ENCODE data around the gene DGKI. TPM values are rescaled to one million over a fixed set of nuclear protein-coding genes. Genes with fewer than 3 reads are reported as not detected.

The DGKI gene
- total RNA-seq, 1 experiment from 2014 or later: 0.39 TPM

DNA sequence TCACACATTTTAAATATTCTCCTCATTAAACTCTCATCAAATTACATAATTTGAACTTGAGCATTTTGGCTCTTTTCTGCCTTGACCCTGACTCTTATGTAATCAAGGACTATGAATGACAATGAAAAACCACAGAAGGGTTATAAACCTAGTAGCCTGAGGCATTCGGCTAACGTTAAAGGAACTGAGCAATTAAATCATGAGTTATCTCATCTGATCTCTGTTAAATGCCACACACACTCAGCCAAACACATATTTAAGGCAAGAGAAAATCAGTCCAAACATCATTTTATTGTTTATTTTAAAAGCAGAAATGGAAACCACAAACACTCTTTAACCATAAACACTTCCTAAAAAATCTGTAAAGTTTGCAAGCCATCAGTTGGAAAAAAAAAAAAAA, 204.3 kb downstream of the DGKI start:
- no peak overlapping the region for H3K27ac ChIP-seq (ENCODE audit: low read depth, low read length, poor library complexity, severe bottlenecking)
- TF ChIP-seq EZH2 (IDR thresholded peaks at IDR 0.05; ENCODE audit: borderline replicate concordance, low read depth, low read length, poor library complexity, severe bottlenecking): no peak
- TF ChIP-seq, protein P1, sequence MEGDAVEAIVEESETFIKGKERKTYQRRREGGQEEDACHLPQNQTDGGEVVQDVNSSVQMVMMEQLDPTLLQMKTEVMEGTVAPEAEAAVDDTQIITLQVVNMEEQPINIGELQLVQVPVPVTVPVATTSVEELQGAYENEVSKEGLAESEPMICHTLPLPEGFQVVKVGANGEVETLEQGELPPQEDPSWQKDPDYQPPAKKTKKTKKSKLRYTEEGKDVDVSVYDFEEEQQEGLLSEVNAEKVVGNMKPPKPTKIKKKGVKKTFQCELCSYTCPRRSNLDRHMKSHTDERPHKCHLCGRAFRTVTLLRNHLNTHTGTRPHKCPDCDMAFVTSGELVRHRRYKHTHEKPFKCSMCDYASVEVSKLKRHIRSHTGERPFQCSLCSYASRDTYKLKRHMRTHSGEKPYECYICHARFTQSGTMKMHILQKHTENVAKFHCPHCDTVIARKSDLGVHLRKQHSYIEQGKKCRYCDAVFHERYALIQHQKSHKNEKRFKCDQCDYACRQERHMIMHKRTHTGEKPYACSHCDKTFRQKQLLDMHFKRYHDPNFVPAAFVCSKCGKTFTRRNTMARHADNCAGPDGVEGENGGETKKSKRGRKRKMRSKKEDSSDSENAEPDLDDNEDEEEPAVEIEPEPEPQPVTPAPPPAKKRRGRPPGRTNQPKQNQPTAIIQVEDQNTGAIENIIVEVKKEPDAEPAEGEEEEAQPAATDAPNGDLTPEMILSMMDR (conservative IDR thresholded peaks at IDR 0.05; ENCODE audit: low read depth, low read length): no peak
- no peaks in the 10 kb centered on the region for H3K9me3 ChIP-seq (ENCODE audit: low read depth, low read length, poor library complexity, severe bottlenecking)
- H3K27me3 ChIP-seq (replicated peaks; ENCODE audit: insufficient read depth, low read depth, low read length, poor library complexity): no peaks in the 10 kb centered on the region
- ChIA-PET POLR2A (ENCODE audit: low non-redundant PET) (no interaction called here), CTCF (no interaction called here)
- no TSS peak for BruUV-seq (replicated peaks)
- intact Hi-C loops (cut with micrococcal nuclease; ENCODE audit: unreplicated experiment): no loop called here
- no peak overlapping the region for H3K4me3 ChIP-seq (ENCODE audit: low read depth, low read length, poor library complexity, severe bottlenecking)
- H3K36me3 ChIP-seq (ENCODE audit: insufficient read depth, low read length, poor library complexity, severe bottlenecking): no peaks in the 10 kb centered on the region
- H3K4me1 ChIP-seq (ENCODE audit: insufficient read depth, low read length, poor library complexity, severe bottlenecking): no peaks in the 10 kb centered on the region
- no peak for DNase-seq (ENCODE audit: low spot score)

DNA sequence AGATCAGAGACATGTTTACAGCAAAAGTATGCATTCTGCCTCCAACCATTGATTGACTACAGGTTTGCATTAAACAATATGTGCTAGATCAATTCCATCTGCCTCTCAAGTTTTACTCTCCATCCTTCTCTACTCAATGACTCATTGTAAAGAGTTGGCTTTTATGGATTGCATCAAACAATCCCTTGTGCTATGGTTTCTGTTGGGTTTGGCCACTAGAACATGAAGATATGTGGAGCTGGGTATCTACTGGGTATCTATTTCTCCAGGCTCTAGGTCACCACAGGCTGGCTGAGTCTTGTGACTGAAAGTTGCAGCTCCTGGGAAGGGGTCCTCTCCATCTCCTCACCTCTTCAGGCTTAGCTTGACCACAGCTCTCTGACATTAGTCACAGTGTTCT, 204.7 kb downstream of the DGKI start:
- Histone ChIP-seq H3K4me1 (ENCODE audit: insufficient read depth, low read length, poor library complexity, severe bottlenecking) (no peaks in the 10 kb centered on the region), H3K9me3 (ENCODE audit: low read depth, low read length, poor library complexity, severe bottlenecking) (no peaks in the 10 kb centered on the region), H3K27ac (ENCODE audit: low read depth, low read length, poor library complexity, severe bottlenecking) (no peak overlapping the region), H3K36me3 (ENCODE audit: insufficient read depth, low read length, poor library complexity, severe bottlenecking) (no peaks in the 10 kb centered on the region), H3K4me3 (ENCODE audit: low read depth, low read length, poor library complexity, severe bottlenecking) (no peak overlapping the region), H3K27me3 (replicated peaks; ENCODE audit: insufficient read depth, low read depth, low read length, poor library complexity) (no peaks in the 10 kb centered on the region)
- CTCF ChIA-PET: no interaction called here
- POLR2A ChIA-PET (ENCODE audit: low non-redundant PET): no interaction called here
- no TSS peak for BruUV-seq (replicated peaks)
- TF ChIP-seq EZH2 (IDR thresholded peaks at IDR 0.05; ENCODE audit: borderline replicate concordance, low read depth, low read length, poor library complexity, severe bottlenecking): no peak
- TF ChIP-seq, protein P1 (conservative IDR thresholded peaks at IDR 0.05; ENCODE audit: low read depth, low read length): no peak
- no peak for DNase-seq (ENCODE audit: low spot score)
- intact Hi-C loops (cut with micrococcal nuclease; ENCODE audit: unreplicated experiment): no loop called here

DNA sequence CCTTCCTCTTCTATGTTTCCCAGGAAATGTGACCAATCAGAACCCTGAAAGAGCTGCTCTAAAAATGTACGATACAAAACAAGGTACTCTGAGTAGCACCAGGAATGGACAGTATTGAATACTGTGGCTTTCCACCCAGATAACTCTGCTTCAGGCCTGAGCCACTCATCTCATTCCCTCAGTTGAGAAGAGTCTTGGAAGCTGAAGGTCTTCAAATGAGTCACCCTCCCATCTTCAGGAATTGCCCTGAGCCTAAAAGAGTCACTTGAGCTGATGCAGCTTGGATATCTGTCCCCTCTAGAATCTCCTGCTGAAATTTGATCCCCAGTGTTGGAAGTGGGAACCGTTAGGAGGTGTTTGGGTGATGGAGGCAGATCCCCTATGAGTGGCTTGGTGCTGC, 210.4 kb downstream of the DGKI start:
- Histone ChIP-seq H3K4me1 (ENCODE audit: insufficient read depth, low read length, poor library complexity, severe bottlenecking) (no peaks in the 10 kb centered on the region), H3K9me3 (ENCODE audit: low read depth, low read length, poor library complexity, severe bottlenecking) (no peaks in the 10 kb centered on the region), H3K4me3 (ENCODE audit: low read depth, low read length, poor library complexity, severe bottlenecking) (no peak overlapping the region), H3K36me3 (ENCODE audit: insufficient read depth, low read length, poor library complexity, severe bottlenecking) (no peaks in the 10 kb centered on the region), H3K27me3 (replicated peaks; ENCODE audit: insufficient read depth, low read depth, low read length, poor library complexity) (peaks cover 1% of the 10 kb centered on the region), H3K27ac (ENCODE audit: low read depth, low read length, poor library complexity, severe bottlenecking) (no peak overlapping the region)
- intact Hi-C loops (cut with micrococcal nuclease; ENCODE audit: unreplicated experiment): no loop called here
- ChIA-PET CTCF (no interaction called here), POLR2A (ENCODE audit: low non-redundant PET) (no interaction called here)
- TF ChIP-seq, protein P1 (conservative IDR thresholded peaks at IDR 0.05; ENCODE audit: low read depth, low read length): no peak
- TF ChIP-seq EZH2 (IDR thresholded peaks at IDR 0.05; ENCODE audit: borderline replicate concordance, low read depth, low read length, poor library complexity, severe bottlenecking): no peak
- no peak for DNase-seq (ENCODE audit: low spot score)
- BruUV-seq (replicated peaks): no TSS peak
